CD4-positive, alpha-beta memory T cell (primary cell): ENCODE results near the gene LIMK1. TPM values are rescaled to one million over a fixed set of nuclear protein-coding genes. Genes with fewer than 3 reads are reported as not detected.

ENCODE experiments used
- CTCF ChIA-PET: fragments of 350-600 bp; sonication (Branson Sonifier 250); formaldehyde crosslinking; loops from one replicate; lab custom pipeline; 2021; ENCODE audit warnings: inconsistent platforms; ENCODE audit not compliant: partially characterized antibody; lab: Charles Lee
- POLR2A ChIA-PET: fragments of 350-600 bp; sonication (Branson Sonifier 250); formaldehyde crosslinking; loops from one replicate; lab custom pipeline; 2021; ENCODE audit not compliant: partially characterized antibody; lab: Charles Lee
- DNase-seq, 5 donors: peaks; one replicate each; pipeline versions ENCODE4 v3.0.0 to v3.0.0-alpha.2; 2020 to 2022; ENCODE audit warnings: mixed read lengths in 1 of 5
- H3K27ac ChIP-seq: one replicate; pipeline ENCODE4 v1.7.0; 2013; ENCODE audit warnings: low read depth, low read length
- H3K27me3 ChIP-seq: 2 replicates; pipeline ENCODE4 v1.7.0; 2013; ENCODE audit warnings: mild to moderate bottlenecking, low read length, moderate library complexity; ENCODE audit not compliant: insufficient read depth
- H3K36me3 ChIP-seq: 2 replicates; pipeline ENCODE4 v1.7.0; 2013; ENCODE audit warnings: mild to moderate bottlenecking, low read length, moderate library complexity; ENCODE audit not compliant: insufficient read depth
- H3K4me1 ChIP-seq: 2 replicates; pipeline ENCODE4 v1.7.0; 2013; ENCODE audit warnings: mild to moderate bottlenecking, low read length, moderate library complexity; ENCODE audit not compliant: insufficient read depth
- H3K4me3 ChIP-seq, 2 donors: one replicate each; pipeline ENCODE4 v1.7.0; 2013; ENCODE audit warnings: low read length in 2 of 2, mild to moderate bottlenecking in 1 of 2
- H3K9me3 ChIP-seq, 2 donors: one replicate each; pipeline ENCODE4 v1.7.0; 2013; ENCODE audit warnings: low read length in 2 of 2, control low read depth in 1 of 2; ENCODE audit not compliant: control insufficient read depth in 1 of 2
- H3K27ac Mint-ChIP-seq, 7 donors: one replicate each; pipeline ENCODE4 v1.8.0; 2020 to 2021; ENCODE audit warnings: mixed read lengths in 7 of 7, mild to moderate bottlenecking in 6 of 7, inconsistent platforms in 3 of 7, moderate library complexity in 3 of 7
- H3K27me3 Mint-ChIP-seq, 2 donors: one replicate each; pipeline ENCODE4 v1.8.0; 2020 to 2021; ENCODE audit warnings: mixed read lengths in 2 of 2
- H3K36me3 Mint-ChIP-seq, 2 donors: one replicate each; pipeline ENCODE4 v1.8.0; 2020 to 2021; ENCODE audit warnings: mixed read lengths in 2 of 2, inconsistent platforms in 1 of 2, mild to moderate bottlenecking in 1 of 2
- H3K4me1 Mint-ChIP-seq, 4 donors: one replicate each; pipeline ENCODE4 v1.8.0; 2020 to 2021; ENCODE audit warnings: mixed read lengths in 4 of 4, mild to moderate bottlenecking in 1 of 4
- H3K4me3 Mint-ChIP-seq, 8 donors: one replicate each; pipeline ENCODE4 v1.8.0; 2020 to 2021; ENCODE audit warnings: mixed read lengths in 8 of 8, mild to moderate bottlenecking in 7 of 8, moderate library complexity in 6 of 8, inconsistent platforms in 3 of 8
- H3K9me3 Mint-ChIP-seq, 8 donors: one replicate each; pipeline ENCODE4 v1.8.0; 2020 to 2021; ENCODE audit warnings: mixed read lengths in 8 of 8, mild to moderate bottlenecking in 5 of 8, inconsistent platforms in 3 of 8, moderate library complexity in 1 of 8
- intact Hi-C: fragments of 100-400 bp; cut with micrococcal nuclease; formaldehyde crosslinking; loops from one replicate; pipeline ENCODE4 v1.15.1; 2023
- polyA plus RNA-seq, 2 donors: library from polyadenylated mRNA; unstranded; fragments of 300-500 nt; fragmentation: Illumina TruSeq; gene quantifications; one replicate each; pipeline ENCODE4 v1.2.3, GENCODE V29; 2021
- total RNA-seq, 2 experiments: library from RNA; stranded (reverse); gene quantifications; one replicate each; pipeline ENCODE4 v1.2.3, GENCODE V29; 2021

Gene LIMK1
- total and polyA plus RNA-seq, 4 experiments from 2014 or later, result 0.42 to 15.1 (median 9.1) TPM

- POLR2A ChIA-PET, result no interaction called here
Observed at GRCh38 chr7:74049997-74050798, 33.4 kb upstream of the LIMK1 start.

GRCh38 chr7:74051193-74051592 is 32.4 kb upstream of the LIMK1 start:
- H3K27ac ChIP-seq, result no peak overlapping the region
- H3K9me3 ChIP-seq, result no peaks in the 10 kb centered on the region
- H3K4me3 ChIP-seq, result no peak overlapping the region
- Mint-ChIP-seq H3K27me3 (peaks cover 0 to 3% of the 10 kb centered on the region in 2 donors), H3K9me3 (no peaks in the 10 kb centered on the region), H3K4me3 (no peak overlapping the region), H3K36me3 (no peaks in the 10 kb centered on the region), H3K4me1 (peaks cover 0 to 1% (median under 1%) of the 10 kb centered on the region in 4 donors), H3K27ac (no peak overlapping the region)
- H3K4me1 ChIP-seq, result no peaks in the 10 kb centered on the region
- CTCF ChIA-PET, result no interaction called here
- POLR2A ChIA-PET, result no interaction called here
- H3K36me3 ChIP-seq, result no peaks in the 10 kb centered on the region
- no peaks in the 10 kb centered on the region for H3K27me3 ChIP-seq
- intact Hi-C loops, result no loop called here
- DNase-seq, result no peak

More at GRCh38 chr7:74049997-74050798, 33.4 kb upstream of the LIMK1 start:
- Histone ChIP-seq H3K4me1 (no peaks in the 10 kb centered on the region), H3K4me3 (no peak overlapping the region), H3K27me3 (no peaks in the 10 kb centered on the region), H3K27ac (no peak overlapping the region), H3K36me3 (no peaks in the 10 kb centered on the region), H3K9me3 (no peaks in the 10 kb centered on the region)
- Mint-ChIP-seq H3K36me3 (no peaks in the 10 kb centered on the region), H3K27me3 (peaks cover 0 to 3% of the 10 kb centered on the region in 2 donors), H3K9me3 (no peaks in the 10 kb centered on the region), H3K4me3 (no peak overlapping the region), H3K4me1 (peaks cover 0 to 1% (median under 1%) of the 10 kb centered on the region in 4 donors), H3K27ac (no peak overlapping the region)
- no peak for DNase-seq
- CTCF ChIA-PET, result no interaction called here
- intact Hi-C loops, result no loop called here

- CTCF ChIA-PET, result no interaction called here
- Mint-ChIP-seq H3K27me3 (peaks cover 0 to 3% of the 10 kb centered on the region in 2 donors), H3K9me3 (no peaks in the 10 kb centered on the region), H3K4me3 (no peak overlapping the region), H3K27ac (no peak overlapping the region), H3K36me3 (no peaks in the 10 kb centered on the region), H3K4me1 (peaks cover 0 to 1% (median under 1%) of the 10 kb centered on the region in 4 donors)
- Histone ChIP-seq H3K27me3 (no peaks in the 10 kb centered on the region), H3K4me1 (no peaks in the 10 kb centered on the region), H3K4me3 (no peak overlapping the region), H3K9me3 (no peaks in the 10 kb centered on the region), H3K36me3 (no peaks in the 10 kb centered on the region), H3K27ac (no peak overlapping the region)
- intact Hi-C loops, result no loop called here
- DNase-seq, result no peak
- POLR2A ChIA-PET, result no interaction called here
Observed at GRCh38 chr7:74051629-74052410, 31.8 kb upstream of the LIMK1 start.

- H3K36me3 Mint-ChIP-seq, result no peaks in the 10 kb centered on the region
- no peaks in the 10 kb centered on the region for H3K9me3 ChIP-seq
- H3K4me1 Mint-ChIP-seq, result peaks cover 0 to 1% (median under 1%) of the 10 kb centered on the region in 4 donors
- no peaks in the 10 kb centered on the region for H3K27me3 ChIP-seq
- intact Hi-C loops, result no loop called here
- DNase-seq, result no peak
- peak overlapping the region in 4 of 7 donors; percentile 52 to 83 (median 66) for H3K27ac Mint-ChIP-seq
- ChIA-PET POLR2A (no interaction called here), CTCF (no interaction called here)
- H3K9me3 Mint-ChIP-seq, result no peaks in the 10 kb centered on the region
- no peaks in the 10 kb centered on the region for H3K36me3 ChIP-seq
- H3K4me3 Mint-ChIP-seq, result no peak overlapping the region
- H3K27me3 Mint-ChIP-seq, result peaks cover 0 to 2% of the 10 kb centered on the region in 2 donors
- H3K27ac ChIP-seq, result no peak overlapping the region
- no peaks in the 10 kb centered on the region for H3K4me1 ChIP-seq
- no peak overlapping the region for H3K4me3 ChIP-seq
Observed at GRCh38 chr7:74052628-74053027, 31.0 kb upstream of the LIMK1 start.

GRCh38 chr7:74053589-74054186 is 29.9 kb upstream of the LIMK1 start:
- Histone ChIP-seq H3K4me1 (no peaks in the 10 kb centered on the region), H3K4me3 (no peak overlapping the region), H3K9me3 (no peaks in the 10 kb centered on the region), H3K27me3 (no peaks in the 10 kb centered on the region), H3K27ac (no peak overlapping the region), H3K36me3 (no peaks in the 10 kb centered on the region)
- H3K36me3 Mint-ChIP-seq, result no peaks in the 10 kb centered on the region
- no peak for DNase-seq
- H3K9me3 Mint-ChIP-seq, result no peaks in the 10 kb centered on the region
- peaks cover 0 to 1% (median under 1%) of the 10 kb centered on the region in 4 donors for H3K4me1 Mint-ChIP-seq
- H3K4me3 Mint-ChIP-seq, result no peak overlapping the region
- intact Hi-C loops, result no loop called here
- peaks cover 4 to 9% of the 10 kb centered on the region in 2 donors for H3K27me3 Mint-ChIP-seq
- ChIA-PET POLR2A (no interaction called here), CTCF (no interaction called here)
- peak overlapping the region in 1 of 7 donors; percentile 52 for H3K27ac Mint-ChIP-seq

GRCh38 chr7:74056096-74056915 is 27.3 kb upstream of the LIMK1 start:
- Histone ChIP-seq H3K36me3 (no peaks in the 10 kb centered on the region), H3K4me1 (no peaks in the 10 kb centered on the region), H3K27me3 (no peaks in the 10 kb centered on the region), H3K27ac (no peak overlapping the region), H3K4me3 (no peak overlapping the region), H3K9me3 (no peaks in the 10 kb centered on the region)
- Mint-ChIP-seq H3K4me3 (no peak overlapping the region), H3K27ac (no peak overlapping the region), H3K4me1 (peaks cover 0 to 1% (median under 1%) of the 10 kb centered on the region in 4 donors), H3K27me3 (peaks cover 4 to 9% of the 10 kb centered on the region in 2 donors), H3K36me3 (no peaks in the 10 kb centered on the region), H3K9me3 (no peaks in the 10 kb centered on the region)
- POLR2A ChIA-PET, result interaction anchor here (0.5 kb wide), 1 partner anchor 147 kb away, joined by 4 read pairs; no protein-coding TSS in a partner anchor
- CTCF ChIA-PET, result interaction anchor here (0.6 kb wide), 1 partner anchor 12 kb away, joined by 3 read pairs; no protein-coding TSS in a partner anchor
- intact Hi-C loops, result no loop called here
- no peak for DNase-seq
